GM19397 (cell line): ENCODE data around the gene TBXA2R.
A peak's percentile ranks its signal among the peaks of the same experiment; 100 is the strongest.
"Not testable (repeated sequence)": the region's sequence is repeated elsewhere in the genome, so short reads cannot be mapped to it uniquely, and the experiment has no call there.

Source experiments
- ATAC-seq: cut with Tn5 transposase; IDR thresholded peaks from one replicate; pipeline ENCODE4 v1.9.1; 2021; ENCODE audit warnings: mild to moderate bottlenecking, moderate library complexity; ENCODE audit not compliant: unreplicated experiment

TBXA2R gene

GRCh38 chr19:3641515-3642269 lies 35.0 kb upstream of the TBXA2R start:
- ATAC-seq: no peak

GRCh38 chr19:3639479-3639878 lies 32.8 kb upstream of the TBXA2R start:
- no peak for ATAC-seq

GRCh38 chr19:3638208-3639193 lies 31.8 kb upstream of the TBXA2R start:
- no peak for ATAC-seq

- no peak for ATAC-seq
These were observed 30.9 kb upstream of the TBXA2R start for GRCh38 chr19:3637621-3638020.

- no peak for ATAC-seq
These were observed 30.3 kb upstream of the TBXA2R start for GRCh38 chr19:3636962-3637361.

GRCh38 chr19:3636506-3636905 lies 29.8 kb upstream of the TBXA2R start:
- no peak for ATAC-seq

- no peak for ATAC-seq
These were observed 27.9 kb upstream of the TBXA2R start for GRCh38 chr19:3634496-3635045.

- no peak for ATAC-seq
These were observed 26.9 kb upstream of the TBXA2R start for GRCh38 chr19:3633559-3633988.

GRCh38 chr19:3632739-3633558 lies 26.3 kb upstream of the TBXA2R start:
- ATAC-seq: no peak

- no peak for ATAC-seq
These were observed 25.4 kb upstream of the TBXA2R start for GRCh38 chr19:3632098-3632497.

GRCh38 chr19:3631053-3631861 lies 24.6 kb upstream of the TBXA2R start:
- ATAC-seq: no peak

- not testable (repeated sequence) for ATAC-seq
These were observed 22.1 kb upstream of the TBXA2R start for GRCh38 chr19:3628766-3629165.

- ATAC-seq: no peak
These were observed 20.7 kb upstream of the TBXA2R start for GRCh38 chr19:3627351-3627723.

- ATAC-seq: peak; percentile 82
These were observed 20.0 kb upstream of the TBXA2R start, which contains the start of gene CACTIN for GRCh38 chr19:3626473-3627350. Gene CACTIN (minus strand): TSS chr19:3626790. CDS start chr19:3626762, 28 bp downstream.

GRCh38 chr19:3625996-3626472 lies 19.4 kb upstream of the TBXA2R start:
- ATAC-seq: no peak

GRCh38 chr19:3623716-3624115 lies 17.0 kb upstream of the TBXA2R start:
- ATAC-seq: no peak

GRCh38 chr19:3622224-3622623 lies 15.5 kb upstream of the TBXA2R start:
- ATAC-seq: no peak

GRCh38 chr19:3621689-3622088 lies 15.0 kb upstream of the TBXA2R start:
- no peak for ATAC-seq
